Measurements from ENCODE around the gene FRYL.
A peak's percentile ranks its signal among the peaks of the same experiment; 100 is the strongest.

DNA sequence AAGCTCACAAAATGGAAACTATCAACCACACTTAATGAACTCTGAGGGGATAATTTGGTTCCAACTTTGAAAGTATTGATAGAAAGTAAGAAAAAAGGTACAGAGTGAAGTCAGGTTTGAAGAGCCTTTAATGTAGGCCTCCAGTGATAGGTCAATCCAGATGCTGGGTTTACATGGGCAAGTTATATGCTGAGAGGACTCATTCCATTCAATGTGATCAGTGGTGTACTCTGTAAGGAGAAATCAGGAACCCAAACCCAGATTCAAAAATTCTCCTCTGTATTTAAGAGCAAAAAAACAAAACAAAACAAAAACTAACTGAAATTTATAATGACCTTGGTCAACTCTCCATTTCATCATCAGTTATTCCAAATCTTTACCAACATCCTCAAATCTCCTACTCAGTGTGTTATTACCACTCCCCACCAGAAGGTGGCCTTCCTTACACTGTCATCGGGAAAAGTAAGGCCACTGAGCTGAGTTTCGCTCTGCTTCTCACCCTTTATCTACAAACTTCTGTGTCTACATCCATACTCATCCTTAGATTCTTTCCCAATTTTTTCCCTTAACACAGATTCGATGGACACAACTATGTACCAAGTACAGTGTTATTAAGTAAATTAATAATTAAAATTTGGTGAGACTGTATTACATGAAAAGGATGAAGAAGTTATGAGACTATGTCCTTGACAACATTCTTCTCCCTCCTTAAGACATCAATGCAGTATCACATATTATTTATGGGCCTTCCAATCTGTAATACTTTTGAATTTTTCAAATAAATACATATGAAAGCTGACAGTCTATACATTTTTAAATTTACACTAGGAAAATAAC lies 201.7 kb downstream of the FRYL start:
- peak; percentile 81 to 95 (median 82) for TF ChIP-seq CTCF (IDR thresholded peaks at IDR 0.05)
- TF ChIP-seq POLR2A (IDR thresholded peaks at IDR 0.05), result no peak

Data from right lobe of liver (tissue), 4 donors.